Measurements from ENCODE around the gene UNC13A.

DNA sequence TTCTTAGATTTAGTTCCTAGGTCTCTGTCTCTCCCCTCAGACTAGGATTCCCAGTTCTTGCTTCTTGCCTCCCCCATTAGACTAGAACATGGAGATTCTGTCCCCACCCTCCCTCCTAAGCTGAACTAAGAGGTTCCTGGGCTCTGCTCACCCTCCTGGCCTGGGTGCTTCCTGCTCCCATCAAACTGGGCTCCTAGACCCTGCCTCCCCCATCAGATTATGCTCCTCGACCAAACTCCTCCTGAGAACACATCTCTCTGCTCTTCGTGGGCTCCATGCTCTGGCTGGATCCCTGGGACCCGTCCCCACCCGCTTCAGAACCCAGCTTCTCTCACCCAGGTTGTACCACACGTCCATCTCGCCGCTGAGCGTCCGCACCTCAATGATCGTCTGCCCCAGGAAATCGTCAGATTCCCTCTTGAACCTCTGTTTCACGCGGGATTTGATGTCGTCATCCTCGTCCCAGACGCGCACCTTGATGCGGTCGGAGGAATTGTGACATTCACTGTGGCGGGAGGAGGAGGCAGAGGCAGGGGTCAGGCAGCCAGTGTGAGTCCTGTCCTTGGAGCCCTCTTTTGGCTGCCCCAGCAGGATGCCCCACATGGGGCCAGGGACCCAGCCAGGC lies 42.7 kb downstream of the UNC13A start:
- no peak for TF ChIP-seq POLR2A (IDR thresholded peaks at IDR 0.05)
- TF ChIP-seq, protein P1, sequence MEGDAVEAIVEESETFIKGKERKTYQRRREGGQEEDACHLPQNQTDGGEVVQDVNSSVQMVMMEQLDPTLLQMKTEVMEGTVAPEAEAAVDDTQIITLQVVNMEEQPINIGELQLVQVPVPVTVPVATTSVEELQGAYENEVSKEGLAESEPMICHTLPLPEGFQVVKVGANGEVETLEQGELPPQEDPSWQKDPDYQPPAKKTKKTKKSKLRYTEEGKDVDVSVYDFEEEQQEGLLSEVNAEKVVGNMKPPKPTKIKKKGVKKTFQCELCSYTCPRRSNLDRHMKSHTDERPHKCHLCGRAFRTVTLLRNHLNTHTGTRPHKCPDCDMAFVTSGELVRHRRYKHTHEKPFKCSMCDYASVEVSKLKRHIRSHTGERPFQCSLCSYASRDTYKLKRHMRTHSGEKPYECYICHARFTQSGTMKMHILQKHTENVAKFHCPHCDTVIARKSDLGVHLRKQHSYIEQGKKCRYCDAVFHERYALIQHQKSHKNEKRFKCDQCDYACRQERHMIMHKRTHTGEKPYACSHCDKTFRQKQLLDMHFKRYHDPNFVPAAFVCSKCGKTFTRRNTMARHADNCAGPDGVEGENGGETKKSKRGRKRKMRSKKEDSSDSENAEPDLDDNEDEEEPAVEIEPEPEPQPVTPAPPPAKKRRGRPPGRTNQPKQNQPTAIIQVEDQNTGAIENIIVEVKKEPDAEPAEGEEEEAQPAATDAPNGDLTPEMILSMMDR (IDR thresholded peaks at IDR 0.05) = no peak

Measured in heart left ventricle (tissue), 13 donors.